Uterus (tissue), 2 donors: ENCODE measurements around the gene MAP3K14.

ENCODE experiments used
- POLR2A ChIP-seq, 2 donors: fragments of 450-650 bp; IDR thresholded peaks; one replicate each; pipeline ENCODE4 v1.6.1; 2016; ENCODE audit warnings: antibody characterized with exemption in 2 of 2, mild to moderate bottlenecking in 1 of 2, moderate library complexity in 1 of 2
- TF ChIP-seq, protein P1 (sequence below), 4 experiments: fragments of 200-600 bp in 2 of 4; fragments of 450-650 bp in 2 of 4; sonication (generic) in 2 of 4; IDR thresholded peaks; one replicate each; pipeline ENCODE4 v1.5.1; 2016 to 2019; ENCODE audit warnings: antibody characterized with exemption in 4 of 4, mild to moderate bottlenecking in 2 of 4, moderate library complexity in 1 of 4

DNA sequence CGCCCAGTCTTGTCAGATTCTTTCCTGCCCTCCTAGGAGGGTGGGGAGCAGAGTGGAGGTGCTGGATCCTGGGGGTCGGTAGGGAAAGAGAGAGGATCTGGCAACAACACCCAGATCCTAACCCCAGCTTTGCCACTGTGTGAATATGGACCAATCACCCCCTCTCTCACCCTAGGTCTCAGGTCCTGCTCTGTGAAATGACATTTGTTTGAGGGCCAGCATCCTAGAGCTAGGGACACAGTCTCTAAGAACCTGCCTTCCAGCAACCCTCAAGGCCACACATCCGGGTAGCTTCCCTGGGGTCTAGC is 28.4 kb upstream of the MAP3K14 start:
- TF ChIP-seq, protein P1, sequence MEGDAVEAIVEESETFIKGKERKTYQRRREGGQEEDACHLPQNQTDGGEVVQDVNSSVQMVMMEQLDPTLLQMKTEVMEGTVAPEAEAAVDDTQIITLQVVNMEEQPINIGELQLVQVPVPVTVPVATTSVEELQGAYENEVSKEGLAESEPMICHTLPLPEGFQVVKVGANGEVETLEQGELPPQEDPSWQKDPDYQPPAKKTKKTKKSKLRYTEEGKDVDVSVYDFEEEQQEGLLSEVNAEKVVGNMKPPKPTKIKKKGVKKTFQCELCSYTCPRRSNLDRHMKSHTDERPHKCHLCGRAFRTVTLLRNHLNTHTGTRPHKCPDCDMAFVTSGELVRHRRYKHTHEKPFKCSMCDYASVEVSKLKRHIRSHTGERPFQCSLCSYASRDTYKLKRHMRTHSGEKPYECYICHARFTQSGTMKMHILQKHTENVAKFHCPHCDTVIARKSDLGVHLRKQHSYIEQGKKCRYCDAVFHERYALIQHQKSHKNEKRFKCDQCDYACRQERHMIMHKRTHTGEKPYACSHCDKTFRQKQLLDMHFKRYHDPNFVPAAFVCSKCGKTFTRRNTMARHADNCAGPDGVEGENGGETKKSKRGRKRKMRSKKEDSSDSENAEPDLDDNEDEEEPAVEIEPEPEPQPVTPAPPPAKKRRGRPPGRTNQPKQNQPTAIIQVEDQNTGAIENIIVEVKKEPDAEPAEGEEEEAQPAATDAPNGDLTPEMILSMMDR (IDR thresholded peaks at IDR 0.05), result no peak
- TF ChIP-seq POLR2A (IDR thresholded peaks at IDR 0.05), result no peak
